K562 (cell line): ENCODE results near the gene SPRED2. TPM values are rescaled to one million over a fixed set of nuclear protein-coding genes. Genes with fewer than 3 reads are reported as not detected.

Source experiments
- ATAC-seq: fragments of 200-7000 bp; cut with Tn5 transposase; 3 replicates; pipeline ENCODE4 v1.9.1; 2020; ENCODE audit warnings: moderate library complexity
- BruUV-seq: library from RNA; stranded (reverse); fragments of 400-500 nt; replicated peaks from 2 replicates; lab custom pipeline; 2021; lab: Mats Ljungman, UMichigan
- CTCF ChIA-PET: fragments of 300-600 bp; formaldehyde crosslinking; extraction: SDS; loops from one replicate; lab custom pipeline; 2021; ENCODE audit warnings: low intra/inter-chr PET ratio; lab: Yijun Ruan, JAX
- POLR2A ChIA-PET: fragments of 300-600, 350-650 bp; sonication (Branson Sonifier 250); formaldehyde crosslinking; extraction: SDS; loops from one replicate; lab custom pipeline; 2021; ENCODE audit warnings: antibody characterized with exemption, inconsistent platforms; lab: Yijun Ruan, JAX
- DNase-seq, 4 experiments: peaks; one replicate each; pipeline versions ENCODE4 v3.0.0 to v3.0.0-alpha.2; 2011 to 2018; ENCODE audit warnings: low spot score in 3 of 4, mixed read lengths in 3 of 4; ENCODE audit errors: extremely low read depth in 1 of 4
- FAIRE-seq: peaks from 2 replicates; lab custom pipeline; 2011; peaks lifted over from hg19 to GRCh38; lab: Jason Lieb, UNC
- H2AFZ ChIP-seq: 2 replicates; pipeline ENCODE4 v1.6.0; 2011; ENCODE audit warnings: low read depth, low read length, control low read depth, inconsistent platforms
- H3K27ac ChIP-seq: fragments of 200-600 bp; 3 replicates; pipeline ENCODE4 v1.8.0; 2011; ENCODE audit warnings: low read depth, mild to moderate bottlenecking, control low read depth, inconsistent platforms, low read length, moderate library complexity, mixed read lengths; ENCODE audit errors: extremely low read depth
- H3K27me3 ChIP-seq, 2 experiments: fragments of 300-600 bp in 1 of 2; 2 replicates in 1 of 2; 3 replicates in 1 of 2; pipeline versions ENCODE4 v1.6.0 to v1.8.0; 2011; ENCODE audit warnings: inconsistent platforms in 2 of 2, low read length in 2 of 2, mild to moderate bottlenecking in 1 of 2, mixed read lengths in 1 of 2, moderate library complexity in 1 of 2; ENCODE audit not compliant: control insufficient read depth in 2 of 2, insufficient read depth in 2 of 2
- H3K36me3 ChIP-seq: fragments of 300-600 bp; 3 replicates; pipeline ENCODE4 v1.8.0; 2011; ENCODE audit warnings: mild to moderate bottlenecking, low read length, inconsistent platforms; ENCODE audit not compliant: control insufficient read depth, insufficient read depth
- H3K4me1 ChIP-seq, 2 experiments: fragments of 200-600 bp in 1 of 2; replicated peaks in 1 of 2; 2 replicates in 1 of 2; 3 replicates in 1 of 2; pipeline versions ENCODE4 v1.5.1 to v1.8.0; 2011; ENCODE audit warnings: inconsistent platforms in 2 of 2, low read length in 2 of 2, mild to moderate bottlenecking in 1 of 2, mixed read lengths in 1 of 2, moderate library complexity in 1 of 2; ENCODE audit not compliant: control insufficient read depth in 2 of 2, insufficient read depth in 2 of 2
- H3K4me2 ChIP-seq: 2 replicates; pipeline ENCODE4 v1.6.1; 2011; ENCODE audit warnings: low read length, control low read depth, inconsistent platforms, mixed read lengths; ENCODE audit not compliant: insufficient read depth
- H3K4me3 ChIP-seq: fragments of 200-600 bp; sonication (generic), shearing (Covaris generic); 2 replicates; pipeline ENCODE4 v1.5.1; 2016; ENCODE audit warnings: control low read depth, inconsistent platforms
- H3K79me2 ChIP-seq: fragments of 200-600 bp; 3 replicates; pipeline ENCODE4 v1.8.0; 2011; ENCODE audit warnings: low read length, inconsistent platforms; ENCODE audit not compliant: control insufficient read depth, insufficient read depth
- H3K9ac ChIP-seq, 2 experiments: 2 replicates each; pipeline versions ENCODE4 v1.6.0 to v1.6.1; 2011; ENCODE audit warnings: low read depth in 2 of 2, low read length in 2 of 2, control low read depth in 1 of 2, inconsistent platforms in 1 of 2, mild to moderate bottlenecking in 1 of 2, mixed read lengths in 1 of 2; ENCODE audit not compliant: insufficient read depth in 1 of 2
- H3K9me1 ChIP-seq: one replicate; pipeline ENCODE4 v1.6.0; 2011; ENCODE audit warnings: inconsistent platforms, mild to moderate bottlenecking, low read length, moderate library complexity; ENCODE audit not compliant: control insufficient read depth, insufficient read depth
- H3K9me3 ChIP-seq: replicated peaks from 2 replicates; pipeline ENCODE4 v1.5.1; 2011; ENCODE audit warnings: low read depth, low read length, inconsistent platforms; ENCODE audit not compliant: control insufficient read depth, insufficient read depth
- H4K20me1 ChIP-seq: replicated peaks from 2 replicates; pipeline ENCODE4 v1.6.1; 2011; ENCODE audit warnings: low read length, inconsistent platforms, mixed read lengths; ENCODE audit not compliant: control insufficient read depth, insufficient read depth
- BHLHE40 ChIP-seq: IDR thresholded peaks from 2 replicates; pipeline ENCODE4 v1.6.1; 2011; ENCODE audit warnings: low read length, improper control_type of control experiment
- E2F1 ChIP-seq: sonication (generic); formaldehyde crosslinking; IDR thresholded peaks from 2 replicates; pipeline ENCODE4 v1.8.1; 2023; ENCODE audit warnings: mild to moderate bottlenecking, missing genetic modification reagents, moderate library complexity
- ETV5 ChIP-seq: sonication (generic); formaldehyde crosslinking; IDR thresholded peaks from 2 replicates; pipeline ENCODE4 v1.4.0; 2020; ENCODE audit warnings: low read depth, mild to moderate bottlenecking, missing genetic modification reagents
- GTF2B ChIP-seq: IDR thresholded peaks from 2 replicates; pipeline ENCODE4 v1.6.1; 2011; ENCODE audit not compliant: insufficient read length; ENCODE audit errors: extremely low read depth
- HDAC6 ChIP-seq: IDR thresholded peaks from 2 replicates; pipeline ENCODE4 v1.6.1; 2012; ENCODE audit warnings: low read depth, mild to moderate bottlenecking, control low read depth, inconsistent platforms, low read length, moderate library complexity
- ID3 ChIP-seq, 2 experiments: fragments of 250-450 bp in 1 of 2; fragments of 450-650 bp in 1 of 2; sonication (Bioruptor Pico) in 1 of 2; IDR thresholded peaks; 2 replicates each; pipeline versions ENCODE4 v1.6.1 to v1.8.0; 2016 to 2021; ENCODE audit warnings: mild to moderate bottlenecking in 2 of 2, moderate library complexity in 2 of 2, missing compliant biosample characterization in 1 of 2, missing genetic modification characterization in 1 of 2
- POLR2G ChIP-seq: fragments of 200-400 bp; formaldehyde crosslinking; IDR thresholded peaks from 2 replicates; pipeline ENCODE4 v1.6.1; 2017; ENCODE audit warnings: low read depth, mild to moderate bottlenecking, antibody characterized with exemption, low read length, moderate library complexity
- THAP7 ChIP-seq: fragments of 250-450 bp; sonication (Bioruptor Pico); IDR thresholded peaks from 2 replicates; pipeline ENCODE4 v1.5.0; 2021
- ZNF140 ChIP-seq: fragments of 250-450 bp; sonication (Bioruptor Pico); IDR thresholded peaks from 2 replicates; pipeline ENCODE4 v1.8.0; 2021; ENCODE audit warnings: moderate library complexity, mild to moderate bottlenecking, inconsistent platforms
- ZNF280B ChIP-seq: fragments of 250-450 bp; sonication (Bioruptor Pico); IDR thresholded peaks from 2 replicates; pipeline ENCODE4 v1.5.1; 2021; ENCODE audit warnings: mild to moderate bottlenecking
- WGBS: fragments of 100-300 bp; shearing (Covaris generic); methylation state at CpG from one replicate; pipeline ENCODE4 v1.1.6; 2016; ENCODE audit warnings: low coverage, mixed read lengths; ENCODE audit not compliant: insufficient coverage; ENCODE audit errors: missing lambda C conversion rate; 5-methylcytosine and 5-hydroxymethylcytosine counted together
- in situ Hi-C: fragments of 300-500 bp; cut with MboI; formaldehyde crosslinking; loops from 4 replicates; pipeline ENCODE4 v1.15.0; 2018; ENCODE audit warnings: inconsistent platforms, mixed read lengths
- intact Hi-C: fragments of 100-400 bp; cut with micrococcal nuclease; formaldehyde crosslinking; loops from 2 replicates; pipeline ENCODE4 v1.14.2; 2022
- polyA plus RNA-seq, 8 experiments: library from polyadenylated mRNA; depleted of rRNA in 4 of 8; stranded (reverse) in 5 of 8; unstranded in 3 of 8; fragments of >200 nt; fragmentation: Nextera tagmentation in 2 of 8; fragmentation: Illumina TruSeq in 1 of 8; extraction: Ambion mirVana in 2 of 8; extraction: Trizol in 1 of 8; gene quantifications; 2 replicates each; pipeline versions ENCODE4 v1.2.1 to v1.2.3, GENCODE V29; 2011 to 2014; ENCODE audit warnings: inconsistent platforms in 1 of 8, missing spikeins in 1 of 8
- total RNA-seq, 7 experiments: library from RNA; depleted of rRNA in 6 of 7; stranded (reverse); fragments of >200 nt in 6 of 7; fragmentation: Illumina TruSeq in 2 of 7; extraction: Trizol in 2 of 7; gene quantifications; 2 replicates each; pipeline versions ENCODE4 v1.2.1 to v1.2.3, GENCODE V29; 2011 to 2021; ENCODE audit warnings: low replicate concordance in 1 of 7

SPRED2 gene
- total and polyA plus RNA-seq, 9 of the 15 experiments (the other 6 are each of a cell fraction or from before 2014, with no cell fraction given), result 4.6 to 50.8 (median 14.1) TPM

- 100% methylated on average over 2 of the region's 2 CpGs for WGBS
- in situ Hi-C loops (no loop called here), intact Hi-C loops (no loop called here)
- BruUV-seq, result no TSS peak
- H3K36me3 ChIP-seq, result peaks cover 49% of the 10 kb centered on the region
- FAIRE-seq, result no peak
- TF ChIP-seq ZNF280B (CRISPR knock-in tag) (no peak), ETV5 (CRISPR knock-in tag) (no peak), HDAC6 (no peak), BHLHE40 (no peak), ID3 (CRISPR knock-in tag; IDR thresholded peaks at IDR 0.05) (no peak), ID3 (tag; IDR thresholded peaks at IDR 0.05) (no peak), ZNF140 (CRISPR knock-in tag) (no peak), GTF2B (no peak), E2F1 (no peak), THAP7 (CRISPR knock-in tag) (no peak), POLR2G (no peak)
- H4K20me1 ChIP-seq, result peaks cover 36% of the 10 kb centered on the region
- H3K9me3 ChIP-seq, result no peaks in the 10 kb centered on the region
- no peak for DNase-seq
- peaks cover 7% of the 10 kb centered on the region for H3K9me1 ChIP-seq
- peaks cover 27 to 82% of the 10 kb centered on the region in 2 experiments for H3K4me1 ChIP-seq
- H3K4me2 ChIP-seq, result no peak overlapping the region
- no peak overlapping the region for H3K9ac ChIP-seq
- ATAC-seq, result no peak
- ChIA-PET POLR2A (interaction anchor here (1.1 kb wide), 1 partner anchor 42 kb away, joined by 3 read pairs; no protein-coding TSS in a partner anchor), CTCF (no interaction called here)
- H2AFZ ChIP-seq, result no peak overlapping the region
- no peak overlapping the region for H3K27ac ChIP-seq
- peaks cover 91% of the 10 kb centered on the region for H3K79me2 ChIP-seq
- H3K4me3 ChIP-seq, result no peak overlapping the region
- H3K27me3 ChIP-seq, result no peaks in the 10 kb centered on the region
Observed at GRCh38 chr2:65379223-65379622, 53.2 kb downstream of the SPRED2 start.
